Activated naive CD8-positive, alpha-beta T cell treated with anti-CD3 and anti-CD28 coated beads, Interleukin-2, amount 50 U/mL, for 24 hours (primary cell): ENCODE results near the gene NELL1.

ENCODE experiments used
- ATAC-seq: fragments of 150-1000 bp; cut with Tn5 transposase; one replicate; pipeline ENCODE4 v1.10.0; 2021
- DNase-seq: peaks from one replicate; pipeline ENCODE4 v3.0.0; 2021
- H3K27ac Mint-ChIP-seq: one replicate; pipeline ENCODE4 v1.8.0; 2021; ENCODE audit warnings: mild to moderate bottlenecking, mixed read lengths
- H3K27me3 Mint-ChIP-seq: one replicate; pipeline ENCODE4 v1.8.0; 2021; ENCODE audit warnings: mixed read lengths
- H3K36me3 Mint-ChIP-seq: one replicate; pipeline ENCODE4 v1.8.0; 2021; ENCODE audit warnings: low read depth, mixed read lengths
- H3K4me1 Mint-ChIP-seq: one replicate; pipeline ENCODE4 v1.8.0; 2021; ENCODE audit warnings: mixed read lengths
- H3K4me3 Mint-ChIP-seq: one replicate; pipeline ENCODE4 v1.8.0; 2021; ENCODE audit warnings: mild to moderate bottlenecking, moderate library complexity, mixed read lengths
- H3K9me3 Mint-ChIP-seq: one replicate; pipeline ENCODE4 v1.8.0; 2021; ENCODE audit warnings: mixed read lengths

The NELL1 gene

GRCh38 chr11:21289686-21290085 is 620.3 kb downstream of the NELL1 start:
- no peaks in the 10 kb centered on the region for H3K4me1 Mint-ChIP-seq
- no peaks in the 10 kb centered on the region for H3K27me3 Mint-ChIP-seq
- peaks cover 33% of the 10 kb centered on the region for H3K9me3 Mint-ChIP-seq
- H3K27ac Mint-ChIP-seq: no peak overlapping the region
- no peaks in the 10 kb centered on the region for H3K36me3 Mint-ChIP-seq
- no peak overlapping the region for H3K4me3 Mint-ChIP-seq
- ATAC-seq (no peak), DNase-seq (no peak)

DNA sequence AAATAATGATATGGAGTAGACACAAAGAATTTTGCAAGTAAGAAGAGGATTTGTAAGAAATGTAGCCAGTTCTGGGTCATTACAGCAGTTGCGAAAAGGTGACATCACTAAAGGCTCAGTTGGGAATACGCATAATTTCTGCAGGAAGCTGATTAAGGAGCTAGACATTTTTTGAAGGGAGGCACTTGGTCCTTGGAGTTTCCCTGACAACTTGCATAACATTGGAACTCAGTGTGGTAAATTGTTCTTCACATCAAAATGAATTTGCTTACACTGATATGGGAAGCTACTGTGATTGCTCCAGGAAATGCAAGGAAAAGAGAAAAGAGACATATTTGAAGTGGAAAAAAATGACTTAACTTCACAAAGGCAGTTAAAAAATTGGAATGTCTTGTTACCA is 626.1 kb downstream of the NELL1 start:
- no peaks in the 10 kb centered on the region for H3K27me3 Mint-ChIP-seq
- H3K9me3 Mint-ChIP-seq: peaks cover 24% of the 10 kb centered on the region
- ATAC-seq (no peak), DNase-seq (no peak)
- no peaks in the 10 kb centered on the region for H3K4me1 Mint-ChIP-seq
- no peaks in the 10 kb centered on the region for H3K36me3 Mint-ChIP-seq
- H3K4me3 Mint-ChIP-seq: no peak overlapping the region
- H3K27ac Mint-ChIP-seq: no peak overlapping the region

DNA sequence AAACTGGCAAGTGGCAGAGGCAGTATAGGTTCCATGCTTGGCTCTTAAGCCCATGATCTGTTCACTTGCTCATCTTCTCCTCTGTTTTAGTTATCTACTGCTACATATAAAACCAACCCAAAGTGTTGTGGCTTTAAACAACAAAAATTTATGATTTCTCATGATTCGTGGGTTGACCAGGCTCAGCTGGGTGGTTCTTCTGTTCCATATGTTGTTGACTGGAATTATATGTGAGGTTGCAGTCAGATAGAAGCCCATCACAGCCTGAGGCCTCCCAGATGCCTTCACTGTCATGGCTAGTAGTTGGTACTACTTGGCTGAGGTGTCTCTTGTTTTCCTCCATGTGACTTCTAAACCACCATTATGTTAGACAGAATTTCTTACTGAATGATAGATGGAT is 632.6 kb downstream of the NELL1 start:
- DNase-seq (no peak), ATAC-seq (no peak)
- no peaks in the 10 kb centered on the region for H3K4me1 Mint-ChIP-seq
- no peaks in the 10 kb centered on the region for H3K36me3 Mint-ChIP-seq
- no peaks in the 10 kb centered on the region for H3K27me3 Mint-ChIP-seq
- H3K27ac Mint-ChIP-seq: no peak overlapping the region
- no peaks in the 10 kb centered on the region for H3K9me3 Mint-ChIP-seq
- H3K4me3 Mint-ChIP-seq: no peak overlapping the region

DNA sequence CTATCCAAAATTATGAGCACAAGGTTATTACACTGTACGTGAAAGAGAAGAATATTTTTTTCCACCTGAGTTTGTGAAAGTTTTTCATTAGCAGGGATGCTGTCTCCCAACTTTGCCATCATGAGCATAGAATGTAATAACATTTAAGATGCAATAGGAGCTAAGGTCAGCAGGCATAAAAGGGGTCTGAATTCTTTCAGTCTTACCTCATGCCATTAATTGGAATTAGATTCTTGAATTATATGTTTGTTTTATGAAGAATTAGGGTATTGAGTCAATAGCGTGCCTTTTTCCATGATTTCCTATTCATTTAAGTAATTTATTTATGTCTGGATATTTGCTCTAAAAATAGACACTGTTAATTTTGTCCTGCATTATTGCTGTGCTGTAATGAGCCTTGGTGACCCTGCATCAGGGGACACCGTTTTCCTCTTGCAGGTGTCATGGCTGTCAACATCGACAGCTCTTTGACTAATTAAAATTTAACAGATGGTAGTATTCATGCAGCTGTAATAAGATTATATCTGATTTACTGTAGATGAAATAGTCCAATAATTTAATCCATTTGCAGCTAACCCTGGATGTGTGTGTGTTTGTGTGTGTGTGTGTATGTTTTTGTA is 637.5 kb downstream of the NELL1 start:
- DNase-seq: no peak
- H3K9me3 Mint-ChIP-seq: no peaks in the 10 kb centered on the region
- no peak overlapping the region for H3K4me3 Mint-ChIP-seq
- no peak overlapping the region for H3K27ac Mint-ChIP-seq
- H3K36me3 Mint-ChIP-seq: no peaks in the 10 kb centered on the region
- no peaks in the 10 kb centered on the region for H3K27me3 Mint-ChIP-seq
- no peaks in the 10 kb centered on the region for H3K4me1 Mint-ChIP-seq
- no peak for ATAC-seq

DNA sequence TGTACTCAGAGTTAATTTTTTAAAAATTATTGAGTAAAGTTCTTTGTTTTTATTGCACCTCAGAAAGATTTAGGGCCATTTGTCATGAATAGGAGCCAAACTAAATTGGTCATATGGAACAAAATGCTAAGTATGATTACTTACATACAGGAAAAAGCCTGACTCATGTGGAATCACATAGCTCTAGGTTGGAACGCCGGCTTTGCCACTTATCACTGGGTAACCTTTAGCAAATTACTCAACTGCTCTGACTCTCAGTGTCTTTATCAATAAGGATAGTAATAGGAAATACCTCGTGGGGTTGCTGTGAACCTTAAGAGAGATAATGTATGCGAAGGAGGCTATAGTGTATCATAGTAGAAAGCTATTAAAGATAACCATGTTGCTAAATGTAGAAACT is 638.5 kb downstream of the NELL1 start:
- no peaks in the 10 kb centered on the region for H3K9me3 Mint-ChIP-seq
- ATAC-seq: no peak
- no peaks in the 10 kb centered on the region for H3K4me1 Mint-ChIP-seq
- H3K4me3 Mint-ChIP-seq: no peak overlapping the region
- H3K36me3 Mint-ChIP-seq: no peaks in the 10 kb centered on the region
- no peak overlapping the region for H3K27ac Mint-ChIP-seq
- H3K27me3 Mint-ChIP-seq: no peaks in the 10 kb centered on the region
- DNase-seq: no peak

GRCh38 chr11:21316591-21316990 is 647.2 kb downstream of the NELL1 start:
- Mint-ChIP-seq H3K9me3 (no peaks in the 10 kb centered on the region), H3K4me3 (no peak overlapping the region), H3K4me1 (no peaks in the 10 kb centered on the region), H3K27me3 (no peaks in the 10 kb centered on the region), H3K27ac (no peak overlapping the region), H3K36me3 (no peaks in the 10 kb centered on the region)
- DNase-seq (no peak), ATAC-seq (no peak)

GRCh38 chr11:21321072-21321471 is 651.7 kb downstream of the NELL1 start:
- no peaks in the 10 kb centered on the region for H3K27me3 Mint-ChIP-seq
- H3K27ac Mint-ChIP-seq: no peak overlapping the region
- no peaks in the 10 kb centered on the region for H3K36me3 Mint-ChIP-seq
- no peak for ATAC-seq
- no peak overlapping the region for H3K4me3 Mint-ChIP-seq
- H3K4me1 Mint-ChIP-seq: no peaks in the 10 kb centered on the region
- DNase-seq: no peak
- H3K9me3 Mint-ChIP-seq: peaks cover 5% of the 10 kb centered on the region

DNA sequence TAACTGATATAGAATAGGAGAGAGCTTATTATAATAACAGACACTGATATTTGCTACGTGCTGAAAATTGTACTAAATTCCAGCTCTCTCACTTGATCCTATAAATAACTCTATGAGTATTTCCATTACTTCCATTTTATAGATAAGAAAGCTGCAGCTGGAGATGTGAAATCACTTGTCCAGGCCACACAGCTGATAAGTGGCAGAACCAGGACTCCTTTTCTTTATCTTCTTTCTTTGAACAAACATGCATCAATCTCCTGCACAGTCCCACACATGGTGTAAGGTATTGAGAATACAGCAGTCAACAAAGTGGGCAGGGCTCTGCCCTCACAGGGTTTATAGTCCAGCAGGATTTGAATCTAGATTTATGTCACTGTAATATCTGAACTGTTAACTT is 652.1 kb downstream of the NELL1 start:
- DNase-seq (no peak), ATAC-seq (no peak)
- Mint-ChIP-seq H3K36me3 (no peaks in the 10 kb centered on the region), H3K9me3 (peaks cover 5% of the 10 kb centered on the region), H3K4me3 (no peak overlapping the region), H3K27me3 (no peaks in the 10 kb centered on the region), H3K4me1 (no peaks in the 10 kb centered on the region), H3K27ac (no peak overlapping the region)

- Mint-ChIP-seq H3K27ac (no peak overlapping the region), H3K4me1 (no peaks in the 10 kb centered on the region), H3K9me3 (peaks cover 16% of the 10 kb centered on the region), H3K27me3 (no peaks in the 10 kb centered on the region), H3K36me3 (no peaks in the 10 kb centered on the region), H3K4me3 (no peak overlapping the region)
- DNase-seq (no peak), ATAC-seq (no peak)
Measured at GRCh38 chr11:21323617-21324016, 654.2 kb downstream of the NELL1 start.

GRCh38 chr11:21343204-21343603 is 673.8 kb downstream of the NELL1 start:
- Mint-ChIP-seq H3K27ac (no peak overlapping the region), H3K27me3 (no peaks in the 10 kb centered on the region), H3K36me3 (no peaks in the 10 kb centered on the region), H3K9me3 (peaks cover 4% of the 10 kb centered on the region), H3K4me1 (no peaks in the 10 kb centered on the region), H3K4me3 (no peak overlapping the region)
- ATAC-seq (no peak), DNase-seq (no peak)

GRCh38 chr11:21346361-21346760 is 677.0 kb downstream of the NELL1 start:
- H3K4me3 Mint-ChIP-seq: no peak overlapping the region

GRCh38 chr11:21350613-21351012 is 681.2 kb downstream of the NELL1 start:
- H3K36me3 Mint-ChIP-seq: no peaks in the 10 kb centered on the region
- no peak overlapping the region for H3K4me3 Mint-ChIP-seq
- peaks cover 8% of the 10 kb centered on the region for H3K9me3 Mint-ChIP-seq
- H3K27ac Mint-ChIP-seq: no peak overlapping the region
- no peak for ATAC-seq
- no peaks in the 10 kb centered on the region for H3K27me3 Mint-ChIP-seq
- no peaks in the 10 kb centered on the region for H3K4me1 Mint-ChIP-seq
- DNase-seq: no peak

More at GRCh38 chr11:21346361-21346760, 677.0 kb downstream of the NELL1 start:
- Mint-ChIP-seq H3K4me1 (no peaks in the 10 kb centered on the region), H3K27me3 (no peaks in the 10 kb centered on the region), H3K9me3 (peaks cover 4% of the 10 kb centered on the region), H3K36me3 (no peaks in the 10 kb centered on the region), H3K27ac (no peak overlapping the region)
- no peak for ATAC-seq
- no peak for DNase-seq

- no peaks in the 10 kb centered on the region for H3K27me3 Mint-ChIP-seq
- no peaks in the 10 kb centered on the region for H3K4me1 Mint-ChIP-seq
- no peak for ATAC-seq
- no peak overlapping the region for H3K4me3 Mint-ChIP-seq
- H3K36me3 Mint-ChIP-seq: no peaks in the 10 kb centered on the region
- no peak overlapping the region for H3K27ac Mint-ChIP-seq
- DNase-seq: no peak
- H3K9me3 Mint-ChIP-seq: peaks cover 20% of the 10 kb centered on the region
Measured at GRCh38 chr11:21353425-21353824, 684.0 kb downstream of the NELL1 start.

- no peaks in the 10 kb centered on the region for H3K4me1 Mint-ChIP-seq
- DNase-seq (no peak), ATAC-seq (no peak)
- H3K4me3 Mint-ChIP-seq: no peak overlapping the region
- H3K36me3 Mint-ChIP-seq: no peaks in the 10 kb centered on the region
- H3K27ac Mint-ChIP-seq: no peak overlapping the region
- peaks cover 9% of the 10 kb centered on the region for H3K9me3 Mint-ChIP-seq
- H3K27me3 Mint-ChIP-seq: no peaks in the 10 kb centered on the region
Measured at GRCh38 chr11:21364866-21365624, 695.7 kb downstream of the NELL1 start.

DNA sequence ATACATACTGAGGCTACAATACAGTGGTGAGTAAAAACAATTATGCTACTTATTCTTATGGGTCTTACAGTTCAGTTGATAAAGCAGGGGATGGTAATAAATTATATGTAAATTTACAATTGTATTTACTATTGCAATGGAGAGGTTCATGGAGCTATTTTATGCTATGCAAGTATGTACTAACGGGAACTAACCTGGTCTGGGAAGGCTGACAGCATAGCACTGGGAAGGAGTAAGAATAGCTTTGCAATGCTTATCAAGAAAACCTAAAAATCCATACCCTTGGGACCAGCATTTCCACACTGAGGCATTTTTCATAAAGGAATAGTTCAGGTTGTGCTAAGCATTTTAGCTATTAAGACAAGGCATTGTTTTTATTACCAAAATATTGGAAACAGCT is 700.6 kb downstream of the NELL1 start:
- H3K4me3 Mint-ChIP-seq: no peak overlapping the region
- no peak for DNase-seq
- no peaks in the 10 kb centered on the region for H3K4me1 Mint-ChIP-seq
- H3K36me3 Mint-ChIP-seq: no peaks in the 10 kb centered on the region
- no peaks in the 10 kb centered on the region for H3K27me3 Mint-ChIP-seq
- no peak for ATAC-seq
- H3K27ac Mint-ChIP-seq: no peak overlapping the region
- peaks cover 3% of the 10 kb centered on the region for H3K9me3 Mint-ChIP-seq
